SK-N-SH treated with all-trans-retinoic acid at 6 μM for 48 hours (cell line): Measurements from ENCODE around the gene CLDN5.

Experiments
- ARNTL ChIP-seq: fragments of 450-650 bp; formaldehyde crosslinking; IDR thresholded peaks from 2 replicates; pipeline ENCODE4 v1.5.0; 2020; ENCODE audit warnings: low read depth, mild to moderate bottlenecking, moderate library complexity, borderline replicate concordance
- GLIS3 ChIP-seq: fragments of 250-450 bp; sonication (Bioruptor Pico); IDR thresholded peaks from 2 replicates; pipeline ENCODE4 v1.5.0; 2020; ENCODE audit warnings: mild to moderate bottlenecking, moderate library complexity
- ISL1 ChIP-seq: fragments of 250-450 bp; sonication (Bioruptor Pico); IDR thresholded peaks from 2 replicates; pipeline ENCODE4 v2.1.2; 2022; ENCODE audit warnings: mild to moderate bottlenecking, moderate library complexity
- OSR1 ChIP-seq: fragments of 250-450 bp; sonication (Bioruptor Pico); IDR thresholded peaks from 2 replicates; pipeline ENCODE4 v1.8.0; 2022; ENCODE audit warnings: moderate library complexity, mild to moderate bottlenecking, inconsistent platforms
- PATZ1 ChIP-seq: fragments of 250-450 bp; sonication (Bioruptor Pico); IDR thresholded peaks from 2 replicates; pipeline ENCODE4 v1.8.0; 2020; ENCODE audit warnings: mild to moderate bottlenecking, moderate library complexity, borderline replicate concordance
- POU6F1 ChIP-seq: fragments of 250-450 bp; sonication (Bioruptor Pico); IDR thresholded peaks from 2 replicates; pipeline ENCODE4 v1.8.0; 2021; ENCODE audit warnings: low read depth, mild to moderate bottlenecking, moderate library complexity, borderline replicate concordance
- PPARA ChIP-seq: fragments of 250-450 bp; sonication (Bioruptor Pico); IDR thresholded peaks from 2 replicates; pipeline ENCODE4 v1.5.0; 2020; ENCODE audit warnings: mild to moderate bottlenecking, borderline replicate concordance
- SNAI2 ChIP-seq: fragments of 250-450 bp; sonication (Bioruptor Pico); IDR thresholded peaks from 2 replicates; pipeline ENCODE4 v1.5.0; 2020; ENCODE audit warnings: mild to moderate bottlenecking, moderate library complexity
- TSHZ2 ChIP-seq: fragments of 250-450 bp; sonication (Bioruptor Pico); IDR thresholded peaks from 2 replicates; pipeline ENCODE4 v1.5.0; 2020; ENCODE audit warnings: mild to moderate bottlenecking, moderate library complexity
- ZC3H10 ChIP-seq: fragments of 250-450 bp; sonication (Bioruptor Pico); IDR thresholded peaks from 2 replicates; pipeline ENCODE4 v1.5.1; 2021; ENCODE audit warnings: mild to moderate bottlenecking, moderate library complexity
- ZFP30 ChIP-seq: fragments of 450-650 bp; formaldehyde crosslinking; IDR thresholded peaks from 2 replicates; pipeline ENCODE4 v1.5.0; 2022; ENCODE audit warnings: mild to moderate bottlenecking, moderate library complexity
- ZNF565 ChIP-seq: fragments of 450-650 bp; formaldehyde crosslinking; conservative IDR thresholded peaks from 2 replicates; pipeline ENCODE4 v1.5.0; 2020; ENCODE audit warnings: low read depth, mild to moderate bottlenecking, moderate library complexity
- ZNF70 ChIP-seq: fragments of 450-650 bp; formaldehyde crosslinking; IDR thresholded peaks from 2 replicates; pipeline ENCODE4 v1.5.0; 2020; ENCODE audit warnings: mild to moderate bottlenecking, moderate library complexity

GRCh38 chr22:19520007-19520406, 4.2 kb downstream of the CLDN5 start:
- no peak for TF ChIP-seq ZFP30 (CRISPR knock-in tag)
- TF ChIP-seq PATZ1 (CRISPR knock-in tag), result no peak
- no peak for TF ChIP-seq GLIS3 (CRISPR knock-in tag)
- TF ChIP-seq OSR1, result no peak
- TF ChIP-seq POU6F1 (CRISPR knock-in tag), result no peak
- TF ChIP-seq ZNF565, result no peak
- no peak for TF ChIP-seq PPARA (CRISPR knock-in tag)
- no peak for TF ChIP-seq ZNF70 (CRISPR knock-in tag)
- TF ChIP-seq SNAI2 (CRISPR knock-in tag), result no peak
- no peak for TF ChIP-seq ISL1 (CRISPR knock-in tag)
- TF ChIP-seq TSHZ2 (CRISPR knock-in tag), result no peak
- TF ChIP-seq ARNTL (CRISPR knock-in tag), result no peak
- no peak for TF ChIP-seq ZC3H10 (CRISPR knock-in tag)
